ENCODE results near the gene SGCD. TPM values are rescaled to one million over a fixed set of nuclear protein-coding genes. Genes with fewer than 3 reads are reported as not detected.

The SGCD gene
- total and polyA plus RNA-seq, 9 of the 15 experiments (the other 6 are each of a cell fraction or from before 2014, with no cell fraction given) = not detected

GRCh38 chr5:156395306-156395675 is 68.3 kb downstream of the SGCD start:
- POLR2A ChIA-PET = no interaction called here
- no peaks in the 10 kb centered on the region for H3K4me1 ChIP-seq (replicated peaks in 1 of 2; ENCODE audit: control insufficient read depth in 2 of 2, insufficient read depth in 2 of 2, low read length in 2 of 2)
- WGBS (ENCODE audit: insufficient coverage, low coverage, missing lambda C conversion rate) = 4% methylated on average over 2 of the region's 2 CpGs
- no peak for TF ChIP-seq POU5F1 (IDR thresholded peaks at IDR 0.05; ENCODE audit: borderline replicate concordance, low read depth, low read length, partially characterized antibody)
- TF ChIP-seq ZFP36 (IDR thresholded peaks at IDR 0.05; ENCODE audit: low read depth, low read length, partially characterized antibody) = no peak
- no peak for TF ChIP-seq SREBF1 (IDR thresholded peaks at IDR 0.05; ENCODE audit: borderline replicate concordance, low read depth, low read length)
- no peak for TF ChIP-seq MAFF (IDR thresholded peaks at IDR 0.05; ENCODE audit: low read length)
- TF ChIP-seq TRIM25 (IDR thresholded peaks at IDR 0.05; ENCODE audit: borderline replicate concordance) = no peak
- TF ChIP-seq U2AF2 (optimal IDR thresholded peaks at IDR 0.05; ENCODE audit: low read depth, low read length) = no peak
- no peak for TF ChIP-seq NEUROD1 (IDR thresholded peaks at IDR 0.05; ENCODE audit: borderline replicate concordance, low read depth, low read length, partially characterized antibody)
- no peak for TF ChIP-seq MAFK (IDR thresholded peaks at IDR 0.05; ENCODE audit: low read length)
- no peak for TF ChIP-seq SMC3 (conservative IDR thresholded peaks at IDR 0.05; ENCODE audit: insufficient read depth, low read depth, low read length)
- no peak for TF ChIP-seq ESRRA (IDR thresholded peaks at IDR 0.05; ENCODE audit: borderline replicate concordance, low read depth)
- no peak for TF ChIP-seq ZNF449 (CRISPR knock-in tag; IDR thresholded peaks at IDR 0.05)
- TF ChIP-seq TEAD1 (CRISPR knock-in tag; IDR thresholded peaks at IDR 0.05) = no peak
- no peak for TF ChIP-seq ZBTB12 (CRISPR knock-in tag; IDR thresholded peaks at IDR 0.05)
- no peak for TF ChIP-seq ZZZ3 (IDR thresholded peaks at IDR 0.05)
- TF ChIP-seq ZNF668 (CRISPR knock-in tag; IDR thresholded peaks at IDR 0.05) = no peak
- no peak for TF ChIP-seq ATF2 (CRISPR knock-in tag; IDR thresholded peaks at IDR 0.05)
- TF ChIP-seq HNRNPLL (IDR thresholded peaks at IDR 0.05; ENCODE audit: low read depth, low read length, poor library complexity, severe bottlenecking) = no peak

More at GRCh38 chr5:156395306-156395675, 68.3 kb downstream of the SGCD start:
- Histone ChIP-seq H4K20me1 (replicated peaks; ENCODE audit: control insufficient read depth, insufficient read depth, low read length) (no peaks in the 10 kb centered on the region), H3K79me2 (ENCODE audit: control insufficient read depth, insufficient read depth, low read length) (no peaks in the 10 kb centered on the region), H3K9ac (ENCODE audit: insufficient read depth in 1 of 2, low read depth in 2 of 2, low read length in 2 of 2) (no peak overlapping the region), H3K9me1 (ENCODE audit: control insufficient read depth, insufficient read depth, low read length) (no peaks in the 10 kb centered on the region), H3K4me3 (no peak overlapping the region), H3K36me3 (ENCODE audit: control insufficient read depth, insufficient read depth, low read length) (no peaks in the 10 kb centered on the region), H3K4me2 (ENCODE audit: insufficient read depth, low read length) (no peak overlapping the region), H3K9me3 (replicated peaks; ENCODE audit: control insufficient read depth, insufficient read depth, low read depth, low read length) (no peaks in the 10 kb centered on the region), H3K27ac (ENCODE audit: extremely low read depth, low read depth, low read length) (no peak overlapping the region), H2AFZ (ENCODE audit: low read depth, low read length) (no peak overlapping the region), H3K27me3 (ENCODE audit: control insufficient read depth in 2 of 2, insufficient read depth in 2 of 2, low read length in 2 of 2) (no peaks in the 10 kb centered on the region)
- intact Hi-C loops (cut with micrococcal nuclease) (no loop called here), in situ Hi-C loops (cut with MboI) (no loop called here)
- FAIRE-seq (no peak), ATAC-seq (no peak), DNase-seq (ENCODE audit: extremely low read depth in 1 of 4, low spot score in 3 of 4) (no peak)
- no TSS peak for BruUV-seq (replicated peaks)
- CTCF ChIA-PET (ENCODE audit: low intra/inter-chr PET ratio) = no interaction called here
